COR-L47 (cell line): ENCODE results near the gene NEURL1.

Source experiments
- DNase-seq: peaks from one replicate; lab custom pipeline; 2025; lab: John Stamatoyannopoulos, UW

Gene NEURL1

DNA sequence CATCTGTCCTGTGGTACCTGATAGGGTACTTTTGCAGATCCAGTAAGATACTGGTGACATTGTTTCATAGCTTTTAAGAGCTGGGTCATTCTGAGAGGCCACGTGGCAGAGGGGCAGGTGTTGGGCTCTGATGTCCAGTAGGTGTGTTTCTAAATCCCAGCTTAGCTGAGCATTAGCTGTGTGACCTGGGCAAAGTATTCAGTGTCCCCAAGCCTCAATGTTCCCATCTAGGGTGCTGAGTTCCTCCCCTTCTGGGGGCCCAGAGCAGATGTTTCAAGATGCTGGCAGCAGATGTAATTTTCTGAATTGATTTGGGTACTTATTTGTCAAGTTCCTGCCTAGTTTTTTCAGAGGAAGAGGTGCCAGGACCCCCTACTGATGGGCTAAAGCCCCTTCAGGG is 52.9 kb downstream of the NEURL1 start:
- no peak for DNase-seq

DNA sequence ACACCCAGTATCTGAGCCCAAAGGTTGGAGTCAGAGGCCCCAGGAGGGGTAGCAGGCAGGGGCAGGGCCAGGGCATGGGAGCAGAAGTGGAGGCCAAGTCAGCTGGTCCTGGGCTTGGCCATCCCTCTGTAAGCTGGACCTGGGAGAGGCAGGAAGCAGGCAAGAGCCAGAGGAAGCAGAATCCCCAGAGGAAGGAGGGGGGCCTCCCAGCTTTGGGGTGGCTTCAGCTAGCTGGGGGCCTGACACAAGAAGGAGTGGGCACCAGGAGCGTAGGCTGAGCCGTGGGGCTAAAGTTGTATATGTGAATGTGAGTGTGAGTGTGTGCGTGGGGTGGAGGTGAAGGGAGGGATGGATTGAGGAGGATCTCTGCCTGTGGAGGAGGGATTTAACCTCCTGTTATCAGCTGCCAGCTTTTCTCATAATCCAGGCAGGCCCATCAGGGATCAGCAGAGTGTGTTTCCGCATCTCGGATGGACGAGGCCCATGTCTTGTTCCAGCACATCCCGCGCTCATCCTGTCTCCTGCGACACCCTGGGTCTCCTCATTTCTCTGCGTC is 54.0 kb downstream of the NEURL1 start:
- no peak for DNase-seq

DNA sequence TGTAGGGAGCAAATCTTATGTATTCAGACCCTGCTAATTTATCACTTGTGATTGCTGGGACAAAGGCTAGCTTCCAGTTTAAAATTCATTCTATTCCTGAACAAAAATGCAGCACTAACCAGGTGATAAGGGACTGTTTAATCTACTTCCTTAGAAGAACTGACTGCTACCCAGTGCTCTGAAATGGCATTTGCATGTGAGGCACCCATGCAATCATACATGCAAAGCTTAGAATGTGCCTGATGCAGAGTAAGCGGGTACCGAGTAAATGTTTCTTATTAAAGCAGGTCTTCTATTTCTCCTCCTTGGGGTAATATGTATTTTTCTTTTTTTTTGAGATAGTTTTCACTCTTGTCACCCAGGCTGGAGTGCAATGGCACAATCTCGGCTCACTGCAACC is 54.5 kb downstream of the NEURL1 start:
- DNase-seq: no peak

DNA sequence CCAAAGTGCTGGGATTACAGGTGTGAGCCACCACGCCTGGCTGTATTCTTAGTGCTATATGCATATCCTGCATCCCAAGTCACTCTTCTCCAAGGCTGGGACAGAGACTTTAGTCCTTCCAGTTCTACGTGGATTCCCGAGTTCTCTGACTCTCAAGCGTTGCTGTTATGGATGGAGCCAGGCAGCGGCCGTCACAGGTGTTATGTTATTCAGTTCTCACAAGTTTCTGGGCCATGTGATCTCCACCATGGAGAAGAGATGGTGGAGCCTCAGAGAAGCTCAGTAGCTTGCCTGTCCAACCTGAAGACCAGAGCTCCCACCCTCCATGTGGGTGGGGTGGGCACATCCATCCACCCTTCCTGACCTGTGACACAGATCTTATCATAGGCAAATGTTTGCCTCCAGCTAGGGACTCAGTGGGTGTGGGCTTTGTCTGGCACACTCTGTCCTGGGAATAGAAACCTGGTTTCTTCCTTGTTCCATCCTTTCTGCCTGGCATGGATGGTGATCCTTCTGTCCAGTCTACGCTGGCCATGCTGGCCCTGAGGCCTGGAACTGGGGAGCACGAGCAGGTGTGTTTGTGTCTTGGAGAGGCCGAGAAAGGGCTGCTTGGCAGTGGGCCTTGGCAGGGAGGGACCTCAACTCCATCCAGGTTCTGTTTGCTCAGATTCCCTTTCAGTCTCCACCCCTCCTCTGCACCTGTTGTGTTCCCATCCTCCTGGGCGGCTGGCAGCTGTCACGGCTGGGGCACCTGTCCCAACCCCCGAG is 55.3 kb downstream of the NEURL1 start:
- DNase-seq: peak; percentile 74

DNA sequence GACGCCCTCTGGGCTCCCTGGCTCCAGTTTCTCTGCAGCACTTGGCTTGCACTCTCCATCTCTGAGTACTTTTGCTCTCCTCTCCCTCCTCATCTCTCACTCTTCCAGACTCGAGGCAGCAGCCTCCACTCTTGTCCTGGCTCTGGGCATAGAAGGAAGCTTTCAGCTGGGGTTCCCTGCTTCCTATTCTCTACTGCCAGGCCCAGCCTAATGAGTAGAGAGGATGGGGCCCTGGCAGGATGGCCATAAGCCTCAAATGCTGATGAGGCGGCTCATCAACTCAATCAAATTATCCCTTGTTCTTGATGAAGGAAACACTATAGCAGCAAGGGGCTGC is 55.8 kb downstream of the NEURL1 start:
- DNase-seq: no peak

DNA sequence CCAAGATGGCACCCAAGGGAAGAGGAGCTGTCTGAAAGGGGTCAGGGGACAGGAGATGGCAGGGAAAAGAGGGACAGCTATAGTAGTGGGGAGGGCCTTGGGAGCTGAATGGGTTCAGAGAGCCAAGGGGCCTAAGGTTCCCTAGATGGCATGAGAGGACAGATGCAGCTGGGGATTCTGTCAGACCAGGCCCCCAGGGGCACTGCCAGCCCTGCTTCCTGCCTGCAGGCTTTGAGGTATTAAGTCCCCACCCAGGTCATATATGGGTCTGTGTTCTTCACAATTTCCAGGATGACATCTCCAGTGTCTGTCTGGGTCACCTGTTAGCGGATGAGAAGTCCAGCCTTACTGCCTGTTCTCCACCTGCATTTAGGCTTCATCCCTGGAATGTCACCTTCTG is 56.7 kb downstream of the NEURL1 start:
- DNase-seq: no peak

DNA sequence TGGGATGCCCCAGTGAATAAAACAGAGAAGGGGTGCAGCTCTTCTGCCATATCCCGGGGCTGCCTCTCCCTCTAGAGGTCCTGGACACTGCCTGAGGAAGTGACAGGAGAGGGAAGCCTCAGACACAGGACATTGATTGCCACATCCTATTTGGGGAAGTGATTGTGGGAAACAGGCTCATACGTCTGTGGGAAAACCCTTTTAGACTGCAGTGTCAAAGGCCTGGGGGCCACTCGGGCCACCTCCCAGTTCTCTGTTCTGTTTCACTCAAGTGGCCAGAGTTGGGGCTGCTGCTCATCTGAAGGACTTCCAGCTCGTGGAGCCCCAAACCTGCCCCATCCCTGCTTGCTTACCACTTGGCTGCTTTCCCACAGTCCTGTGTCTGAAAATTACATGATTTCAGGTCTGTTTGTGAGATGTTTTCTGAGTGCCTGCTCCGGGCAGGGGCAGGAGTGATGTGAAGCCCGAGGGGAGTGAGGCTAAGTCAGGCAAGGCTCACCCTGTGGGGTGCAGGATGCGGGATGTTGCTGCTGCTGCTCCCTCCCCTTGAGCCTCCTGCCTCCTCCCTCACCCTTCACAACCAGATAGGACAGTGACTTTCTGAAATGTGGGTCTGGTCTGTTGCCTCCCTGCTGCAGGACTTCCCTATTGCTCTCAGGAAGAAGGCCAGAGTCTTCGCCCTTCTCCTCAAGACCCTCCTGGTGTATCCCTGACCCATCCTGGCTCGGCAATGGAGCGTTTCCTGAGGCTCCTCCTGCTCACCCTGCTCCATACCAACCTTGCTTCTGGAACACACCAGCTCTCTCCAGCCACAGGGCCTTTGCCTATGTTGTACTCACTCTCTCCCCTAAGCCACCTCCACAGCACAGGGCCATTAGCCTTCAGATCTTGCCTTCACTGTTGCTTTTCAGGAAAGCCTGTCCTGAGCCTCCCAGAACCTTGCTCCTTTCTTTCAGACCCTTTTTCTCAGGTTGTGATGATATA is 58.4 kb downstream of the NEURL1 start:
- DNase-seq: no peak

DNA sequence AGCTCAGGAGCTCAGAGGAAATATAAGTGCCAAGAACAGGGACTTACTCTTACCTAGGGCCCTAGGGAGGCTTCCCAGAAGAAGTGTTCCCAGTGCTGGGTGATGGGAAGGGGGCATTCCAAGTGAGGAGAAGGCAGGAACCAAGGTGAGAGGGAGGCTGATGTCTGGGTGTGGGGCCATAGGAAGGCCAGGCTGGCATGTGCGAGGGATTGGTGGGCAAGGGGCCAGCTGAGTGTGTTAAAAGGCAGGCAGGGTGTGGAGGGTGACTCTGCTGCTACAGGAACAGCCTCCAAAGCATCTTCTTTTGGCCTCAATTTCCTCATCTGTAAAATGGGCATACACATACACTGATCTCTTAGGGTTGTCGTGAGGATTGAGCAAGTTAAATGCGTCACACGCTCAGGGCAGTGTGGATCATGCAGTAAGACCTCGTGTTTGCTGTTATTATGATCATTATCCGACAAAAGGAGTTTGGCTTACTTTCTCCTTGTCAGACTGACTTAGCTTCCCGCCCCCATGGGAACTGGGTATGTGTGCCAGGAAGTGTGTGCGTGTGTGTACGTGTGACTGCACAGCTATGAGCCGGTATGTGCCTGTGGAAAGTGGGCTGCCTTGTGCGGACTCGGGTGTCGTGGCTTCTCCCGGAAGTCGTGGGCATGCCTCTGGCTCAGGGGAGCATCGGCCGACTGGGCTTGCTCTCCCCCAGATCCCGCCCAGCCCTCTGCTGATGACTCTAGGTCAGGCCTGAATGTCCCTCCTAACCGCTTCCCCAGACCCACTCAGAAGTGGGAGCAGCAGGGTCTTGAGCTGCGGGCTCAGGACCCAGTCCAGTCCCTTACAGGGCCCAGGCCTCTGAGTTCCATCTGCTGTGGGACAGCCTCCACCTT is 59.6 kb downstream of the NEURL1 start:
- no peak for DNase-seq

DNA sequence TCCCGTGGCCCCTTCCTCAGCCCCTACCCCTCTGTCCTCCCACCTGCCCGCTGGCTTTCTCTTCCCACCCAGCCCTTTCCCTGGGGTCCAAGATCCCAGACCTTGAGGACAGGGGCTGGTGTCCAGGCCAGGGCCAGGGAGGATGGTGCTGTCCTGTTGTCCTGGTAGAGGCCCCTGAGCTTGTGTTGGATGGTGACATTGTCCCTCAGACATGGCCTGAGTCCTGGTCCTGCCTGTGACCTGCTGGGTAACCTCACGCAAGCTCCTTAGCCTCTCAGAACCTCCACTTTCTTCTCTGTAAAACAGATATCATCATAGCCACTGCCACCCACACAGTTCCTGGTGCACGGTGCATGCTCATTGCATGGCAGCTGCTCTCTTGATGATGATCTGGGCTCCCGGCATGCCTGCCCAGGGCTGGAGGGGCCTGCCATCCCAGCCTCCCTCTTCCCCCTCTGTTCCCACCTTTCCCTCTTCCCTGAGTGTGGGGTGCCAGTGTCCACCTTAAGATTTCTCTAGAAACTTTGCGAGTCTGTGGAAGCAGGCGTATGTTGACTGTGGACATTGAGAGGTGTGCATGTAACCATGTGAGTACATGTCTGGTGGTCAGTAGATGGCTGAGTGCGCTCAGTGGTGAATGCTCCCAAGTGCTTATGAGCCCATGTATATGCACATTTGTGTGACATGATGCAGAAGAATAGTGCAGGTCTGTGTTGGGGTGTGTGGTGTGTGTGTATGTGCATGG is 60.4 kb downstream of the NEURL1 start:
- DNase-seq: no peak

DNA sequence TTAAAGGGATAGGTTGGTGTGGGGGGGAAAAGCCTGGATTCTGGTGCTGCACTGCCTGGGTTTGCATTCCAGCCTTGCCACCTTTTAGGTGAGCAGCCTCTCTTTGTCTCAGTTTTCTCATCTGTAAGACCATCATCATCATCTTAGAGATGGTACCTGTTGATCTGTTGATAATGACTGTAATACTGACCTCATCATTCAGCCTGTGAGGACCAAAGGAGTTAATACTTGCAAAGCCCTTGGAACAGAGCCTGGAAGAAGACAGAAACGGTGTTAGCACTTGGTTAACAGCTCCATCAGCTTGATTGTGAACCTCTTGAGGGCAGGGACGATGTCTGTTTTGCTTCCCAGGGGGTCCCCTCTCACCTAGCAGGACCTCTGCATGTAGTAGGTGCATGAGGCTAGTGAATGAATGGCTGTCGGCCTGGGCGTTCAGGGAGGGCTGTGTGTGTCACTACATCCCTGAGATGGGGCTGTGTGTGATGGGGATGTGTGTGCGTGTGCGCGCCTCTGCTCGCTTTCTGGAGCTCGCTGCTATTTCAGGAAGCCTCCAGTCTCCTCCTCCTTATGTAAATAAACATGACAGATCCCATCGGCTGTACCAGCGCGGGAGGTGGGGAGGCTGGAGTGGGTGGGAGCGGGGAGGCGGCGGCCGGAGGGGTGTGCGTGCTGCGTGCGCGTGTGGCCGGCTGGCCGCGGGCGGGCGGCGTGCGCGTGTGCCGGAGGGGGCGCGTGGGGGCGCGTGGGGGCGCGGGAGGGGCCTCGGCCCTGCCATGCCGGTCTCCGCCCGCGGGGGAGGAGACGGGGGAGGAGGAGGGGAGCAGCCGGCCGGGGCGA is 61.2 kb downstream of the NEURL1 start:
- peak; percentile 52 for DNase-seq

DNA sequence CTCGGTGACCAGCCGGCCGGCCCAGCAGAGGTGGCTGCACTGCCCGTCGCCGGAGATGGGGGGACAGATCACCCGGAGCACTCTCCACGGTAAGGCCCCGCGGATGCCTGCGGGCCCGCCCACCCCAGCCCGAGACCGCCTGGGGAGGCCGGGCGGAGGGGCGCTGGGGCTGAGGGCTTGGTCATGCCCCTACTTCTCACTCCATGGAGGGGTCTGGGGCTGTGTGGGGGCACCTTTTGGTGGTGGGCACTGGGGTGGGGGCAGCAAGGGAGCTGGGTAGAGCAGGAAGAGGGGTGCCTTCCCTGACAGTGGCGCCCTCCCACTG is 61.8 kb downstream of the NEURL1 start:
- no peak for DNase-seq

DNA sequence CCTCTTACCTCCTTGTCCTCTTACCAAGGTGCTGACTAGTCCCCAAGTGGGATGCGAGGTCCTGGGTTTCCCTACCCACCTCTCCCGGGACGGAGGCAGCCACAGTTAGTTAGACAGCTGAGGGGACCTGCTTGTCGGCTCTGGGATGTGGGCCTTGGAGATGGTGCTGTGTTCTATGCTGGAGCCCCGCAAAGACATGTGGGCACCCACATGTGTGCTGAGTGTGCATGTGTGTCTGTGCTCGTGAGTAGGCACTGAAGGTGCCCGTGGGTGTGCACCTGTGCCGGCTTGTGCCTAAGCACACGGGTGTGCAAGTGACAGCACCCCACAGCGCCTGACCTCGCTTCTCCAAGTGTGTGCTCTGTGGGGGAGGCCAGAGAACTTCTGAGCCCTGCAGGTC is 62.2 kb downstream of the NEURL1 start:
- DNase-seq: no peak

DNA sequence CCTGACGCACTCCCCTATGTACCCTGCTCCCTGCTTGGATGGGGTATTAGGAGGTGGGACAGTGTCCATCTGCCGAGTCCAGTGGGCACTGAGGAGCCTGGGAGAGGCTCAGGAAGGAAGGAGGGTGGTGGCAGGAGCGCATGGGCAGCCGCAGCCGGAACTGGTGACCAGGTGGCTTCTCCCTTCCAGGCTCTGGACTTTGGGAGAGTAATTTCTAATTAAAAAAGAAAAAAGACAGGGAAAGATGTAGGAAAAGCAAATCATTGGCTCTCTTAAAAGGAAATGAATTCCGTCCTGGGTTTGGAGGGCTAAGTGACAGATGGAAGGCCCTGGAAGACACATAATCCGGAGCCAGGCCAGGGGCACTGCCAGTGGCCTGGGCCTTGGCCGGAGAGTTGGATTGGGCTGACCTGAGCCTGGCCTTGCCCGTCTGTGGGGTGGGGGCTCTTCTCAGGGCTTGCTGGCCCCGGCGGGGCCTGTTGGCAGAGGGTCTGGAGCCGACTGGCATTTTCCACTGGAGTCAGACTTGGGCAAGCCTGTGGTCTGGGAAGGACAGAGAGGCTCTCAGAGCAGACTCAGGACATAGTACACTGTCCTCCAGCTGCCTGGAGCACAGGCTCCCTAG is 63.0 kb downstream of the NEURL1 start:
- no peak for DNase-seq

DNA sequence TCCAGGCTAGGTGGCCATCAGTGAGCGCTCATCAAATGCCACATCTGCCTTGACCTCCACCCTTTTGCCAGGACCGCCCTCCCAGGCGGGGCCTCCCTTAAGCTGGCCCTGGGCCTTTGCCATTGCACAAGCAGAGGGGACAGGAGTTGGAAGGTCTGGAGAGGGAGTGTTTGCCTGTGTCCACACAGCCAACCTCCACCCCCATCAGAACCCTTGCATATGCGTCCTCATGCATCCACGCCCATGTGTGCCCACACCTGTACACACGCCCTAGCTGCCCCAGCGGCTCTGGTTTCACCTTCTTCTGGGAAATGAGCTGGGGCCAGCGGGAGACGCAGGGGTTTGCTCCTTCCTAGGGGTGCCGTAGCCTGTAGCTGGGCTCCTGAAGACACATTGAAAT is 64.0 kb downstream of the NEURL1 start:
- no peak for DNase-seq

DNA sequence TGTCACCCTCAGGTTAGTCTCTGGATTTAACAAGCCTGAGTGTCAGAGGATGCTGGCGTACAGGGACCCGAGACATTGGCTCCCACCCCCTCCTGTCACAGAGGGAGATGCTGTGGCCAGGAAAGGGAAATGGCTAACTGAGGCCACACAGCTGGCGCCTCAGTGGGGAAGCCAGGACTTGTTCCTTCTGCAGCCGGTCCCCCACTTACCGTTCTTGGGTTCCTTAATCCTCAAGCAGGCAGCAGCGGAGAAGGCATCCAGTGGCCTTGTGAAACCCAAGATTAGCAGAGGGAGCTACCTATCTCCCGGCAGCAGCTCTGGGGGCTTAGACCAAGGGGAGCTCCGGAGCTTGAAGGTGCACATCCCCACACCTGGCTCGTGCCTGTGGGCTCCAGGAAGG is 65.4 kb downstream of the NEURL1 start:
- DNase-seq: no peak

DNA sequence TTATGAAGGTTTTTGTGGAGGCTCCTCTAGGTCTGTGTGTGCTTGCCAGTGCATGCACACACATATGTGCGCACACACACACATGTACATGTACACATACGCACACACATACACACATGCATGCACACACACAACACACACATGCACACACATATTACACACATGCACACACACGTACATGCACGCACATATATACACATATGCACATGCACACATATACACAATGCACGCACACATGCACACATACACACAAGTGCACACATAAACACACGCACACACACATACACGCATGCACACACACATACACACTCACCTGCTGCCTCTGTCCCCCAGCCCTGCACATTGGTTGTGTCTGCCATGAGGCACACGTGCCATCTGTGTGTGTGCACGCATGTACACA is 66.3 kb downstream of the NEURL1 start:
- no peak for DNase-seq

DNA sequence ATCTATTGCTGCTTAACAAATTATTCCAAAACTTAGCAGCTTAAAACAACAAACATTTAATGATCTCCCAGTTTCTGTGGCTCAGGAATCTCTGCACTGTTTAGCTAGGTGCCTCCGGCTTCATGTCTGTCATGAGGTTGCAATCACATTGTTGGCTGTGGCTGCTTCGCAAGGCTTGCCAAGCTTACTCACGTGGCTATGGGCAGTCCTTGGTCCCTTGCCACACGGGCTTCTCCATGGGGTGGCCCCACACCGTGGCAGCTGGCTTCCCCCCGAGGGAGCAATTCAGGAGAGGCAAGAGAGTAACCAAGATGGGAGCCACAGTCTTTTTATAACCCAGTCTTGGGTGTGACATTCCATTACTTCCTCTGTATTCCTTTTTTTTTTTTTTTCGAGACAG is 67.4 kb downstream of the NEURL1 start:
- DNase-seq: no peak

DNA sequence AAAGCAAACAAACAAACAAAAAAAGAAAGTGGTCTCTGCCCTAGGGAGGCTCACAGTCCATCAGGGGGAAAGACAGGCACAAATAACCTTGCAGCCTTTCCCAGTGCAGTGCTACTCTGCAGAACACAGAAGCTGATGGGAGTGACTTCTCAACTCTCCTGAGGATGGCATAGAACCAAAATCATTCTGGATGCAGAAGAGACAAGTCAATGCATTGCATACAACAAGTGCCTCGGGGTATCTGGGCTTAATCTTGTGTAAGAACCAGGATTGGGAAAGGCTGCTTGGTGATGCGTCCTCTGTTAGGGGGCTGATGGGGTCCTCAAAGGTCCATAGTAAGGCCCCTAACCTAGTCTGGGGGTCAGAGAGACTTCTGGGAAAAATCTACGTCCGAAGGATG is 68.9 kb downstream of the NEURL1 start:
- no peak for DNase-seq

DNA sequence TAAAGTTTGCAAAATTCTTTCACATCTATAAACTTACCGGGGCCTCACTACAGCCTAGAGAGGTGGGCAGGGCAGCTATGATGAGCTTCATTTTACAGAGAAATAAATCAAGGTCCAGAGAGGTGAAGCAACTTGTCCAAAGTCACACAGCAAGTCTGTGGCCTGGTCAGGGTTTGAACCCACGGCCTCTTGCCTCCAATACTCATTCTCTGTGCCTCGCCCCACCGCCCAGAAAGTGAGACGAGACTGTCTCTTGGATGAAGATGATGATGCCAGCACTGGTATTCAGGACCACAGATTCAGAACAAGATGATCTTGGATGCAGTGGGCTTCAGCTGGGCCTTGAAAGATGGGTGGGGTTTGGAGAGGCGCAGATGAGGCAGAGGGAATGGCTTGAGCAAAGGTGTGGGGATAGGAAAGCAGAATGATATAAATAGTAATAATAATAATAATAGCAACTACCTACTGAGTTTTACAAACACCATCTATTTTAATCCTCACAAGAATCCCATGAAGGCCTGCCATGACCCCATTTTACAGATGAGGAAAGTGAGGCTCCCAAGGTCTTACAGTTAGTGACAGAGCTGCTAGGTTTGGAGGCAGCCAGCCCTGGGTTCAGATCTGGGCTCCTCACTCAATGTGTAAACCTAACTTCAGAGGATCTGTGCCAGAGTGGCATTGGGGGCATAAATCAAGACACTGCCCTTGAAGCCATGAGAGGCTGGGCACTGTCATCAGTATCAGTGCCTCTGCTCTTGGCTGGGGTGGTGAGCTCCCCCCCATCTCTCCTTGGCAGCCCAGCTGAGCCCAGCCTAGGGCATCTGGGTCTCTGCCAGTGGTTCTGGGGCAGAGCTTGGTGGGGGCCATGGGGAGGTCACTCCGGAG is 70.0 kb downstream of the NEURL1 start:
- no peak for DNase-seq
